CD4-positive, alpha-beta T cell treated with Interleukin-15 for 1 hour (primary cell): ENCODE data around the gene C10orf90.

Source experiments
- DNase-seq: peaks from one replicate; pipeline ENCODE4 v3.0.0-alpha.2; 2020

The C10orf90 gene

DNA sequence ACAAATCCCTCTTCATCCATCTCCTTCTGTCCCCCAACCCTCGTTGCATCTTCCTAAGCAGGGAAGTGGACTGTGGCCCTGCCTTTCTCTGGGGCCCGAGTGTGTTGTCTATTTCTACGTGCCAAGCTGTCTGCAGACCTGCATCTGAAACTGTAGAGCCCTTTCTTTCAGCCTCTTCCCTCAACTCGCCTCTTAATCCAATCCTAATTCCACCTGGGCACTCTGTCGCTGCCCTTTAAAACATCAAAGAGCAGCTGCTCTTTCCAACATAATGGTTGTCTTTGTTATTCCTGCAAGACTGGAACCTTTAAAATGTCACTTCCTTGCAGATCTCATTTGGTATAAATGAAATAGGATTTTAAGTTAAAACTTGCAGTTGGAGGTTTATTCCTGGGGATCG lies 260.7 kb downstream of the C10orf90 start:
- no peak for DNase-seq

DNA sequence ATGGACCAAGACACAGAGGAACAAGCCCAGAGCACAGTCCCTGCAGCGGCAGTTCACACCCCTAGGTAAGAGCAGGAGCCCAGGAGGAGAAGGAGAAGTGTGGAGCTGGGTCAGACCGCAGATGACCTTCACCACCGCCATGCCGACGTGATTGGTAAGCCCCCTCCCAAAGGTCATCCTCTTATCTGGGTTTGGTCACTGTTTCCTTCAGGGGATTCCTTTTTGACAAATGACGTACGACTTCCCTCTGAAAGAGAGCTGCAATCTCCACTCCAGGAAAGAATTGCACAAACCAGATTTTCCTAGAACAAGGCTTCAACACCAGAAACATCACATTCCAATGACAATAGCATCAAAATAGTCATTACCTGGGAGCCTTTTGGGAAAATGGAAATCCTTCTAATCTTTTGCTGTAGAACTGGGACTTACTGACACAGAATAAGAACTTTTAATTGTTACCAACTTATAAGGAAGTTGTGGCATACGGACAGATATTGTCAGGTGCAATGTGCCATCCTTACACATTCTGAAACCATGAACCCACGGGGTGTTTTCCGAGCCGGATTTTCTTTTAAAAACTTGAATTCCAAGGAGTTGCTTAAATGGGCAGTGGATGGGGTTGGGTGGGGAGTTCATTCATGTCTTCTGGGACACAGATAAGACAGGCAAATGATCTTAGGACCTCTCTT lies 261.4 kb downstream of the C10orf90 start:
- no peak for DNase-seq

DNA sequence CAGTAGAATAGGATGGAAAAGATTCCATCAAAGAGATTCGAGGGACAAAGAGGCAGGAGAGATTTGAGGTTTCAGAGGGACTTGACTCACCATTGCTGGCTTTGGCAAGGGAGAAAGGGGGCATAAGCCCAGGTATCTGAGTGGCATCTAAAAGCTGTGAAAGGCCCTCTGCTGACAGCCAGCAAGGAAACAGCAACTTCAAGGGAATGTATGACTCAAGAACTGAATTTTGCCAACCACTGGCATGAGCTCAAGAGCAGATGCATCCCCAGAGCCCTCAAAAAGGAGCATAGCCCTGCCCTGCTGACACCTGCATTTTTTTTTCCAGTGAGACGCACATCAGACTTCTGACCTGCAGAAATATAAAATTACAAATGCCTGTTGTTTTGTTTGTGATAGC lies 262.7 kb downstream of the C10orf90 start:
- DNase-seq: no peak

DNA sequence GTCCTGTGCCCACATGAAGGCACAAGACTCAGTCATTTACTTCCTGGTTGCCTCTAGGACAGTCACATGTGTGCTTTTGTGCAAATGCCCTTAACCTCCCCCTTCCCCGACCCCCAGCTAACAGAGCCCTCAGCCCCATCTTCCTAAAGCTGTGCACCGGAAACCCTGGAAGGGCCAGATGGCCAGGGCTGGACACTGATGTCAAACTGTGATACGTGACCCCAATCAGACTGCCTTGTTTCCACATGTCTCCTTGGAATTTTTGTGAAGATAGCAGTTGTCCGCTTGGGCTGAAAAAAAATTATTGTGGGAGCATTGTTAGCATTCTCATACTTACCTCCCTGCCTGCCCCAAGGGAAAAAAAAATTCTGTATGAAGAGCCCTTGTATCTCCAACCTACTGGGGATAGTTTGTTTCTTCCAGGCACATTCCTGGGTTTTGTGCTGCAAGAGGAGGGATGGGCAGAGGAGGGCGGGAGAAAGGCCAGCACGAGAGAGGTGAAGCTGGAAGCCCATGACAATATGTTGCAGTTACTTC lies 265.2 kb downstream of the C10orf90 start:
- no peak for DNase-seq

DNA sequence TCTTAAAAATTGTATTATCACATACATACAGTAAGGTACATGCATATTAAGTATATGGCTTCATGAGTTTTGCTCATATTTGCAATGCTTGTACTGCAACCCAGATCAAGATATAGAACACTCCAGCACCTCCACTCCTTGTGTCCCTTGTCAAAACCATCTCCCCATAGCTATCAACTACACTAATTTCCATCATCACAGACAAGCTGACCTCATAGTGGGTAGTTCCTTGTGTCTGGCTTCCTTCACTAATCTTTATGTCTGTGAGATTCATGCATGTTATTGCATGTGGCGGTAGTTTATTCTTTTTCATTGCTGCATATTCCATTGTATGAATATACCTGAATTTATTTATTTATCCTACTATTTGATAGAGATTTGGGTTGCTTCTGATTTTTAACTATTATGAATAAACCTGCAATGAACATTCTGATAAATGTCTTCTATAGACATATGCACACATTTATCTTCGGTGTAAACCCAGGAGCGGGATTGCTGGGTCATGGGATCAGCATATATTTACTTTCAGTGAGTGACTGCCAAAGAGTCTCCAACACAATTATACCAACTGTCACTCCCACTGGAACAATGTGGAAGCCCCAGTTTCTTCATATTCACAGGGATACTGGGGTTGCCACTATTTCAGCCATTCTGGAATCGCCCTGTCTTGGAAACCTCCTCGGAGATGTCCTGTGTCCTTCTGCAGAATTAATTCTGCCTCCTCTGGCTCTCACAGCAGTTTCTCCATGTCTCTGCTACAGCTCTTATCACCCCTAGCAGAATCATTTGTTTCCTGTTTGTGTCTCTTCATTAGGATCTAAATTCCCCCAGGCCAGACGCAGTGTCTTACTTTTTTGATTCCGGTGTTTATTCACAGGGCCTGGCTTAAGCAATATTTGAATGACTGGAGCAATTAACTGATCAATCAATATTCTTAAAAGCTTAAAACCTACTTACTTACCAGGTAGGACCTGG lies 267.5 kb downstream of the C10orf90 start:
- no peak for DNase-seq

DNA sequence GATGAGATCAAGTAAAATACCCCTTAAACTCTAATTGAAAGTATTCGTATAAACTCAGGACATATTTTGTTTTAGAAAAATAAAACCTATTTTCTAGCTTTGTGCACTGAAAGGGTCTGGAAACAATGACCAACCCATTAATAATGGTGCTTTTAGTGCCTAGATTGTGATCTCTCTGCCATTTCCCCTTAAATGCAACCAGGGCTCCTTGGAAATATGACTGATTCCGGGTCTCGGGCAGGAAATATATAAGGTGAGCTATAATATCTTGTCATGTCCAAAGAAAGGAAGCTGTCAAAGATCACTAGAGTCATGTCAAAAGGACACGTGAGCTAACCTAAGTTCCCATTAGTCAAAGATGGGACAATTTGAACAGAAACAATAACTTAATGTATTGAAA lies 269.9 kb downstream of the C10orf90 start:
- no peak for DNase-seq

DNA sequence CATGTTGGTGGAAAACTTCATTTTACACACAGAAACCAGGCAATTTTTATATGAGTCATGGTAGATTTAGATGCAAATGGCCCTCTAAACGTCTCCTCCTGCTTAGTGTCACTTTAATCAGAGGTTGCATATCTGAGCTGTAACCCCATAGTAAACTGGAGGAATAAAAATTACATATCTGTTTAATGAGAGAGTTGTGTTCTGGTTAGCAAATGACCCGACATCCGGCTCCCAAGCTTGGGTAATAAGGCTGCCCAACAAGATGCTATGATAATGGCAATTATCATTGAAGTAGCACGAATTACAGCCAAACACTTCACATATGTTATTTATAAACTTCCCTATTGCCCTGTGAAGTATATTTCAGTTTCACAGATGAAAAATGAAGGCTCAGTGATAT lies 271.6 kb downstream of the C10orf90 start:
- no peak for DNase-seq

DNA sequence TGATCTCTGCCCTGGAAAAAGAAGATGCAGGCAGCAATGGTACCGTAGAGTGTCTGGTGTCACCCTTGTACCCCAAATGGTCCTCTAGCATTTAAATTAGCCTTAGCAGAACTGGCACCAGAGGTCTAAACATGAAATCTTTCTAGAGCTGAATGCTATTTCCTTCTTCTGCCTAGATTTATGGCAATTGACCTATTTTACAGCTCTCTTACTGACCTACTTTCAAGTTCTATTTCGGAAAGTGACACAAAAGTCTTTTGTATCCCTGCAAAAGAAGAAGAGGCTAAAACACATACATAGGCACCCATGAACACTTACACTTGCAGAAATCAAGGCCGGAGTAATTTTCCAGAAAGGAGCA lies 272.1 kb downstream of the C10orf90 start:
- DNase-seq: no peak

DNA sequence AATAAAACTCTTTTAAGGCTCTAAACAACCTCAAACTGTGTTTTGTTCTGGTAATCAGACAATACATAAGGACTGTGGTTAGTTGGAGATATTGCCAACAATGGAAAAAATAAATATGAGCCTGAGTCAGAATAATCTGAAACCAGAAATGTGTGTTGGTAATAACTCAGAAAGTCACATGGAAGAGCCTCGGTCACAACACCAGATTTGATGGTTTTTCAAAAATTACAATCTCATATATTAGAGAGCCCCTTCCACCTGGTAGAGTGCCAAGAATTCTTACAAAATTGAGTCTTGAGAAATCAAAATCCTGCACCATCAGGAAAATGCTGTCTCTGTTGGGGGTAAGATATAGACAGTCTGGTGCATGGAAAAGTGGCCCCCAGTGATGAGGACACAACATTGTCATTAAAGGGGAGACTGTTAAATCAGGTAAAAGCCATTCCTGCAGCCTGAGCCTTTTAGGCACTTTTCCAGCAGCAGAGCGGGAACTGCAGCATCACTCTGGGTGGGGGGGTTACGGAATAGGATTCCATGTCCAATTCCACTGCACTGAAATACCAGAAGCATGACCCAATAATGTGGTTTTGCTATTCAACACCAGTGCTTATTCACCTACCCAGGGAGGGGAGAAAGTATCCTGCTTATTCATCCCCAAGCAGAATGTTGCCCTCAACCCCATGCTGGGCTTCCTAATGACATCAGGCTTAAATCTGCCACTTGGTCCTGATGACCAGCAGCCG lies 272.7 kb downstream of the C10orf90 start:
- DNase-seq: no peak

DNA sequence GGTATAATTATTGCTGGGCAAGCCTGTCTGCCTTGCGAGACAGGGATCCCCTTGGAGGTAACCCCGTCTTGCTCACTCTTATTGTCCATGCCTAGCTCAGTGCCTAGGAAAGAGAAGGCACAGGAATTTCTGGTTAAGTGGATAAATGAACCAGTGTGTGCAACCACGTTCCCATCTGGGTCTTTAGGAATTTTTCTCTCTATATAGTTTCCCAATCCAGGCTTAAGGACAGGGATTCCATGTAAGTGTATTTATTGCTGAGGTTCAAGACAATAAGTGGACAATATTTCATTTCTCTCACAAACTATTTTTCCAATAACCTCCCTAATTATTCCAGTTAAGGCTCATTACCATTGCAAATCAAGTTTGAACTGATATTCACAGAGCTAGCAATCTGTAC lies 273.3 kb downstream of the C10orf90 start:
- no peak for DNase-seq

DNA sequence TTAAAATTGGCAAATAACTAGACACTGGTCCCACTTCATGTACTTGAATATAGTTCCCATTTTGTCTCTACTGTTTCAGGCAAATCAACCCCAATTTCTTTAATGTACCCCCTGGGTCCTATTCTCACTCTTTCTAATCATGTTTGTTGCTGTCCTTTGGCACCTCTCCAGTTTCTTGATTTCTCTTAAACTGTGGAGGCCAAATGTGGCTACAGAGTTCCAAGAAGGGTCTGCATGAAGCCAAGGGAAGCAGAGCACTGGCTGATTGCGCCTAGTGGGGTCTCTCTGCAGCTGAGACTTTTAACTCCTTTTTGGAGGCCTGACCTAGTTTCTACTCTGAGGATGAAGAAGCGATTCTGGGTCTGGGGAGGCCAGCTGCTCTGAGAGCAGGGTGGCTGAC lies 275.5 kb downstream of the C10orf90 start:
- DNase-seq: no peak

DNA sequence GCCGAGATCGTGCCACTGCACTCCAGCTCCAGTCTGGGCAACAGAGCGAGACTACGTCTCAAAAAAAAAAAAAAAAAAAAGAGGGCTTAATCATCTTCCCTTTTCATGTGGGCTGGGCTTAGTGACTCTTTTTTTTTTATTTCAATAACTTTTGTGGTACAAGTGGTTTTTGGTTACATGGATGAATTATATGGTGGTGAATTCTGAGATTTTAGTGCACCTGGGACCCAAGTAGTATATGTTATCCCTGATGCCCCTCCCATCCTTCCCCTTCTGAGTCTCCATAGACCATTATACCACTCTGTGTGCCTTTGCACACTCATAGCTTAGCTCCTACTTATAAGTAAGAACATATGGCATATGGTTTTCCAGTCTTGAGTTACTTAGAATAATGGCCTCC lies 277.4 kb downstream of the C10orf90 start:
- DNase-seq: no peak

DNA sequence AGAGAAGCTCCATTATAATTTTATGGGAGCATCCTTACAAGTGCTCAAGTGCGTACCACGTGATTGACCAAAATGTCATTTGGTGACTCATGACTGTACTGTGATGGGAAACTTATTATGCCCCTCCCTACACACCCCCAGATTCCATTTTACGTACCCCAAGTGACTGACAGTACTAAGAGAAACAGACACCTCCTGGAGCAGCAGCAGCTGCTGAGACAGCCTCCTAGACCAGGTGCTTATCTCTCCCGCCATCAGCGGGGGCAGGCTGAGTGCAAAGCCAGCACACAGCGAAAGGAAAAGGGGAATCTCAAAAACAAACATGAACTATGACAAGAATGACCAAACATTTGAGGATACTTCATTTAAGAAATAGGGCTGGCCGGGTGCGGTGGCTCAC lies 278.0 kb downstream of the C10orf90 start:
- no peak for DNase-seq

DNA sequence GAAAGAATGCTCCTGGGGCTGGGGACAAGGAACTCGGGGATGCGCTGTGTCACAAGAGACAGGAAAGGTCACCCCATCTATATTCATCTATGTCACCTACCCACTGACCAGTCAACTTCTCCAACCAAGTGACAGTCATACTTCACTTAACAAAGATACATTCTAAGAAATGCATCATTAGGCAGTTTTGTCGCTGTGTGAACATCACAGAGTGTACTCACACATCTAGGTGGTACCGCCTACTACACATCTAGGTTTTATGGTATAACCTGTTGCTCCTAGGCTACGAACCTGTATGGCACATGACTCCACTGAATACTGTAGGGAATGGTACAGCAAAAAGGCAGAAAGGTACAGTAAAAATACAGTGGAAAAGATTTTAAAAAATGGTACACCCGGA lies 278.4 kb downstream of the C10orf90 start:
- DNase-seq: no peak

DNA sequence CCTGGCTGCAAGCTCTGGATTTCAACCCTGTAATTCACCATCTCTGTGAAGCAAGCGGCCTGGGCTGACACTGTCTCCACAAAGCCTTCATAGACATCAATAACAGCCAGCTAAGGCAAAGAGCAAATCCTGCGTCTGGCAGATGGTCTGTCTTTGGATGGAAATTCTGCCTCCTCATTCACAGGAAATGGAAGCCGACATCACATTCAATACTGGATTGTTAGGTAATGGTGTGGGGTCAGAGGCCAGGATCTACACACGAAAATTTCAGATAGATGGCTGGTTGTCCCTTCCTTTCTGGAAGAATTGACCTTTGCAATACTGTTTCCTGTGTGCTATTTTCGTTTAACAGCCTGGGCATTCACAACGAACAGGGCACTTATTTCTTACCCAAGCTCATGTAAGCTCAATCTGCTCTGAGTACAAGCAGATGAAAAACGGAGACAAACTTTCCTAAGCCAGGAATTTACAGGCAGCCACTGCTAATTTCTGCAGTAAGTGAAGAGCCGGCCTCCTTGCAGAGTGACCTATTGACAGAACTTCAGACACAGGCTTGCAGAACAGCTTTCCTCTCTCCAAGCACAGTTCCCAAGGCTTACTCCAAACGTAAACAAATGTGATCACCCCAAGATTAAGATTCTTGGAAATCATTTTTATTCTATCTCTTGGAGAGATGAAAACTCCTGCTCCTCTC lies 279.2 kb downstream of the C10orf90 start:
- no peak for DNase-seq

DNA sequence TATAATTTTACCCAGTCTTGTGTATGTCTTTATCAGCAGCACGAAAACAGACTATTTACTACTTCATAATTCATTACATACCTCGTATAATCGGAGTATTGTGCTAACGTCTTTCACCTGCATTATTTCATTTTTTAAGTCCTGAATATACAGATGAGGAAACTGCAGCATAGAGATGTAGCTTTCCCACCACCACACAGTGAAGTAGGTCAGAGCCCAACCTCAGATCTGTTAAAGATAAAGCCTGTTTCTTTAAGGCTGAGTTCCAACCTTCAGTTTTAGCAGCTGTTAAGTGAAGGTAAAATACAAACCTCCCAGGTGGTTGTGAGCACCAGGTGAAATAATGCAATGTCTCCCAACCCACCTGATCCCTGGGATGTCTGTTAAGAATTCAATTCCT lies 280.2 kb downstream of the C10orf90 start:
- DNase-seq: no peak

DNA sequence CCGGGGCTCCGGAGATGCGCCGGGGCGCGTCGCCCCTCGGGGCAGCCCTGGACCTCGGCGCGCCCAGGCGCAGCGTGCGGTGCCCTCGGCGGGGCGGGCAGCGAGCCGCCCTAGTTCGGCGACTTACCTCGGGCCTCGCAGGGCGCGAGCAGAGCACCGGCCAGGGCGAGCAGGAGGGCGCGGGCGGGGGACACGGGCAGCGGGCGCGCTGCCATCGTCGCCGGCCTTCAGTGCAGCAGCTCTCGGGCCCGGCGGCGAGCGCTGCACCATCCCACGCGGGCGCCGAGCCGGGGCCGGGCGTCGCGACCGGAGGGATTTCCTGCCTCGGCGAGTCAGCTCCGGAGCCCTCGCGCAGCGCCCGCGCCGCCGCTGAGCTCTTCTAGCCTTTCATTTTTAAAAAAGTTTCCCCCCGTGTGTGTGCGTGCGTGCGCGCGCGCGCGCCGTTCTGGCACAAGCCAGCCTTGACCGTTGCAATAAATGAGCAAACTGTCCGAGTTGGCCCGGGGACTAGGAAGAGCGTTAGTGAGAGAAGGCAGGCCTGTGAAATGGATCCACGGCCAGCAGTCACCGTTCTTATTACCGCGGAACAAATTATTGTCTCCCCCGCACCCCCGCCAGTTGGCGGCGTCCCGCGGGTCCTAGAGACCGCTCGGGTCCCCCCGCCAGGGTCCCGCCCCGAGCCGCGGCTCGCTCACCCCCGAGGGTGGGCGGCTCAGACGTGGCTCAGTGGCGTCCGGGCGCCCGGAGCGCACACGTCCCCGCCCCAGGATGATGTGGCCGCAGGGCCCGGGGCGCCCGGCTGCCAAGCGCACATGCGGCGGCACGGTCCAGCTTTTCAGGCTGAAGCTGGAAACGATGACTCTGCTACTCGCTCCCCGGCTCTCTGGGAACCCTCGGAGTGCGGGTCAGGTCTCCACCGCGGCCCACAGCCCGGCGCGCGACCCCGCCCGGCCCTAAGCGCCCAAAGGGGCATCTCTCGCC lies 282.3 kb downstream of the C10orf90 start, which contains the start of gene ADAM12:
Gene ADAM12 (minus strand): TSS at position 547 of the 981 bp plus-strand sequence. CDS start 332 bp downstream, at position 215.
- DNase-seq: no peak

DNA sequence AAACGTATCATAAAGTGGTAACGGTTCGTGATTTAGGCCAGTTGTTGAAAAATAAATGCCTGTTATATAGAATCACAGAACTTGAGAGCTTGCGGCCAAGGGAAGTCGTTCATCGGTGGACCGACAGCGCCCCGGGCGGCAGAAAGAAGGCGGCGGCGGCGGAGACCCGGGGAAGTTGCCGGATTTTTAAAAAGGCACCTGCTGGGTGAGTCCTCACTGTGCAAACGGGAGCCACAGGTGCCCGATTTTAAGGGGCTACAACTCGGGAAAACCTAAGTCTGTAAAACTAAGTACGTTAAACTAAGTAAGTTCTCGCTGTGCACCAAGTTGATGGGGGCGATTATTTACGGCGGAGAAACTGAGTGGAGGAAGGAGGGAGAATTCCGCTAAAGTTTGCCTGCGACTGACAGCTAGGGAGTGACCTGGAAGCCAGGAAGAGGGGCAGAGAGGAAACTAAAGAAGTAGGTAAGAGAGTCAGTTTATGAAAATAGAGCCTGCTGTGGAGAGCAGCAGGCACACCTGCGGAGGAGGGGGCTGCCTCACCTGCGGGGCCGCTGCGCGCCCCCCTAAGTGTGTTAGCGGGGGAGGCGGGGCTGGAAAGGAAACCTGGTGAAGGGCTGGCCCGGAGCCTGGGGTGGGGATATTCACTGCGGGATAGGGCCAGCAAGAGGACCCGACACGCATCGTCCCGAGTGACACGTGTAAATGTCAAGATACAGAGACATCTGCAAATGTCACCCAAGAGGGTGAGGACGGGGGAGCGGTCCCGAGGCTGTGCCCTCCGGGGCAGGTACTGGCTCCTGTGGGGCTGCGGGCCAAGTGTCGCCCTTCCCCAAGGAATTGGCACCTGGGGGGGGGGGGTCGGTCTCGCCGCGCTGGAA lies 283.2 kb downstream of the C10orf90 start:
- DNase-seq: no peak

DNA sequence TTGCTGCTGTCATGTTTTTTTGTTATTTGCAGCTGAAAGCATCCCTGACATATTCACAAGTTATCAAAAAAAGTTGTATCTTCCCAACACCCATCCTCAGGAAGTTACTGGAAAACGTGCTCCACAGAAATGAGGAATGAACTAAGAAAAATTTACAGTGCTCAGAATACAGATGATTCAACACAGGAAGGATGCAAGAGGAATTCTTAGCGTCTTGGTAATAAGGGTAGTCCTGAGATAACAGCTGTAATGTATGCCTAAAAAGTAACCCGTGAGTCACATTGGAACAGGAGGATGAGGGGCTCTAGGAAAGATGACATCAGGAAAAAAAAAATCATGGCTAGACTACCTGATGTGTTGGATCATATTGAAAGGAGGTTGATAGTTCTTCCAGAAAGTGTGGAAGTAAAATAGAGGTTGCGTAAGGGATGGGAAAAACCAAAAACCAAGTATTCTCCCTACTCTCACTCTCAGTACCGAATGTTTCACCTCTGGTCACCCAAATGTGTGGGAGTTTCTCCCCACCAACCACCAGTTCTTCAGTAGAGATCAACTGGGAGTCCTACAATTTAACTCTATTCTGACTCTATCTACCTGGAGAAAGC lies 286.1 kb downstream of the C10orf90 start:
- no peak for DNase-seq
